HEK293 (cell line): ENCODE results near the gene LAMA4.
A peak's percentile ranks its signal among the peaks of the same experiment; 100 is the strongest.

Source experiments
- HOXC10 ChIP-seq: sonication (generic); formaldehyde crosslinking; IDR thresholded peaks from 2 replicates; pipeline ENCODE4 v1.8.1; 2023; ENCODE audit warnings: mild to moderate bottlenecking, missing genetic modification reagents
- KLF16 ChIP-seq: fragments of 450-650 bp; formaldehyde crosslinking; IDR thresholded peaks from 2 replicates; pipeline ENCODE4 v1.5.1; 2017; ENCODE audit warnings: missing biosample characterization, missing genetic modification characterization
- MEIS1 ChIP-seq: sonication (generic); formaldehyde crosslinking; IDR thresholded peaks from 2 replicates; pipeline ENCODE4 v1.8.1; 2022; ENCODE audit warnings: missing genetic modification reagents, mild to moderate bottlenecking, borderline replicate concordance
- SCRT2 ChIP-seq: fragments of 450-650 bp; formaldehyde crosslinking; IDR thresholded peaks from 2 replicates; pipeline ENCODE4 v1.5.1; 2016; ENCODE audit warnings: missing biosample characterization, missing genetic modification characterization
- SP7 ChIP-seq: fragments of 450-650 bp; formaldehyde crosslinking; IDR thresholded peaks from 2 replicates; pipeline ENCODE4 v1.5.1; 2016; ENCODE audit warnings: missing biosample characterization, missing genetic modification characterization
- TRIM28 ChIP-seq: IDR thresholded peaks from 2 replicates; pipeline ENCODE4 v1.6.1; 2011; ENCODE audit warnings: low read length, control low read depth, borderline replicate concordance
- ZBTB20 ChIP-seq: fragments of 450-650 bp; formaldehyde crosslinking; IDR thresholded peaks from 2 replicates; pipeline ENCODE4 v1.5.1; 2016; ENCODE audit warnings: missing biosample characterization, missing genetic modification characterization
- ZBTB48 ChIP-seq: fragments of 450-650 bp; formaldehyde crosslinking; IDR thresholded peaks from 2 replicates; pipeline ENCODE4 v1.5.1; 2016; ENCODE audit warnings: missing biosample characterization, missing genetic modification characterization
- ZEB2 ChIP-seq: fragments of 450-650 bp; formaldehyde crosslinking; IDR thresholded peaks from 2 replicates; pipeline ENCODE4 v1.5.1; 2016; ENCODE audit warnings: missing biosample characterization, missing genetic modification characterization
- ZFP3 ChIP-seq: fragments of 450-650 bp; formaldehyde crosslinking; IDR thresholded peaks from 2 replicates; pipeline ENCODE4 v1.5.1; 2016; ENCODE audit warnings: low read depth, missing biosample characterization, missing genetic modification characterization
- ZIC2 ChIP-seq: fragments of 450-650 bp; formaldehyde crosslinking; IDR thresholded peaks from 2 replicates; pipeline ENCODE4 v1.5.1; 2016; ENCODE audit warnings: missing biosample characterization, missing genetic modification characterization
- ZNF114 ChIP-seq: fragments of 450-650 bp; formaldehyde crosslinking; IDR thresholded peaks from 2 replicates; pipeline ENCODE4 v1.5.0; 2017; ENCODE audit warnings: missing biosample characterization, missing genetic modification characterization
- ZNF138 ChIP-seq: fragments of 450-650 bp; formaldehyde crosslinking; IDR thresholded peaks from 2 replicates; pipeline ENCODE4 v1.5.1; 2016; ENCODE audit warnings: missing biosample characterization, missing genetic modification characterization, borderline replicate concordance
- ZNF140 ChIP-seq: fragments of 450-650 bp; formaldehyde crosslinking; IDR thresholded peaks from 2 replicates; pipeline ENCODE4 v1.5.1; 2016; ENCODE audit warnings: missing biosample characterization, missing genetic modification characterization
- ZNF184 ChIP-seq: fragments of 450-650 bp; IDR thresholded peaks from 2 replicates; pipeline ENCODE4 v1.5.1; 2018; ENCODE audit warnings: missing biosample characterization, mild to moderate bottlenecking, missing genetic modification characterization
- ZNF23 ChIP-seq: fragments of 450-650 bp; formaldehyde crosslinking; IDR thresholded peaks from 2 replicates; pipeline ENCODE4 v1.5.1; 2016; ENCODE audit warnings: missing biosample characterization, missing genetic modification characterization, borderline replicate concordance
- ZNF24 ChIP-seq: fragments of 450-650 bp; formaldehyde crosslinking; IDR thresholded peaks from 2 replicates; pipeline ENCODE4 v1.5.1; 2016; ENCODE audit warnings: missing biosample characterization, missing genetic modification characterization
- ZNF324 ChIP-seq: fragments of 450-650 bp; formaldehyde crosslinking; IDR thresholded peaks from 2 replicates; pipeline ENCODE4 v1.5.1; 2016; ENCODE audit warnings: missing biosample characterization, missing genetic modification characterization
- ZNF341 ChIP-seq: fragments of 450-650 bp; formaldehyde crosslinking; IDR thresholded peaks from 2 replicates; pipeline ENCODE4; 2016; ENCODE audit warnings: low read depth, missing biosample characterization, missing genetic modification characterization
- ZNF394 ChIP-seq: fragments of 450-650 bp; formaldehyde crosslinking; IDR thresholded peaks from 2 replicates; pipeline ENCODE4 v1.5.1; 2016; ENCODE audit warnings: missing biosample characterization, missing genetic modification characterization, mild to moderate bottlenecking, moderate library complexity, borderline replicate concordance
- ZNF529 ChIP-seq: fragments of 450-650 bp; formaldehyde crosslinking; IDR thresholded peaks from 2 replicates; pipeline ENCODE4 v1.5.1; 2017; ENCODE audit warnings: missing genetic modification characterization, missing biosample characterization; ENCODE audit not compliant: insufficient replicate concordance
- ZNF585B ChIP-seq: fragments of 450-650 bp; formaldehyde crosslinking; IDR thresholded peaks from 2 replicates; pipeline ENCODE4 v1.5.1; 2016; ENCODE audit warnings: missing biosample characterization, missing genetic modification characterization
- ZNF624 ChIP-seq: fragments of 450-650 bp; formaldehyde crosslinking; IDR thresholded peaks from 2 replicates; pipeline ENCODE4 v1.5.1; 2017; ENCODE audit warnings: missing biosample characterization, missing genetic modification characterization
- ZNF629 ChIP-seq: fragments of 450-650 bp; formaldehyde crosslinking; IDR thresholded peaks from 2 replicates; pipeline ENCODE4 v1.5.1; 2017; ENCODE audit warnings: missing biosample characterization, missing genetic modification characterization
- ZNF830 ChIP-seq: fragments of 450-650 bp; IDR thresholded peaks from 2 replicates; pipeline ENCODE4 v1.5.0; 2018; ENCODE audit warnings: missing biosample characterization, missing genetic modification characterization, low read depth, mild to moderate bottlenecking, moderate library complexity
- ZNF843 ChIP-seq: fragments of 450-650 bp; formaldehyde crosslinking; IDR thresholded peaks from 2 replicates; pipeline ENCODE4 v1.5.1; 2016; ENCODE audit warnings: missing biosample characterization, missing genetic modification characterization
- ZSCAN23 ChIP-seq: fragments of 450-650 bp; formaldehyde crosslinking; IDR thresholded peaks from 2 replicates; pipeline ENCODE4 v1.5.1; 2016; ENCODE audit warnings: missing biosample characterization, missing genetic modification characterization
- ZSCAN30 ChIP-seq: fragments of 450-650 bp; IDR thresholded peaks from 2 replicates; pipeline ENCODE4 v1.5.1; 2018; ENCODE audit warnings: missing biosample characterization, mild to moderate bottlenecking, missing genetic modification characterization, moderate library complexity
- ZXDB ChIP-seq: fragments of 450-650 bp; formaldehyde crosslinking; IDR thresholded peaks from 2 replicates; pipeline ENCODE4 v1.5.1; 2016; ENCODE audit warnings: missing biosample characterization, missing genetic modification characterization
- TF ChIP-seq, protein P1 (sequence below): fragments of 450-650 bp; formaldehyde crosslinking; IDR thresholded peaks from 2 replicates; pipeline ENCODE4 v1.5.1; 2016; ENCODE audit warnings: missing biosample characterization, missing genetic modification characterization
- TF ChIP-seq, protein P2 (sequence below): fragments of 450-650 bp; formaldehyde crosslinking; IDR thresholded peaks from 2 replicates; pipeline ENCODE4 v1.5.1; 2016; ENCODE audit warnings: missing biosample characterization, missing genetic modification characterization
- TF ChIP-seq, protein P3 (sequence below): fragments of 450-650 bp; formaldehyde crosslinking; IDR thresholded peaks from 2 replicates; pipeline ENCODE4 v1.5.1; 2016; ENCODE audit warnings: missing biosample characterization, missing genetic modification characterization
- TF ChIP-seq, protein P4 (sequence below): fragments of 450-650 bp; IDR thresholded peaks from 2 replicates; pipeline ENCODE4 v1.5.1; 2018; ENCODE audit warnings: missing biosample characterization, mild to moderate bottlenecking, missing genetic modification characterization
- TF ChIP-seq, protein P5 (sequence below): fragments of 450-650 bp; formaldehyde crosslinking; IDR thresholded peaks from 2 replicates; pipeline ENCODE4 v1.5.1; 2016; ENCODE audit warnings: missing biosample characterization, missing genetic modification characterization

Gene LAMA4

DNA sequence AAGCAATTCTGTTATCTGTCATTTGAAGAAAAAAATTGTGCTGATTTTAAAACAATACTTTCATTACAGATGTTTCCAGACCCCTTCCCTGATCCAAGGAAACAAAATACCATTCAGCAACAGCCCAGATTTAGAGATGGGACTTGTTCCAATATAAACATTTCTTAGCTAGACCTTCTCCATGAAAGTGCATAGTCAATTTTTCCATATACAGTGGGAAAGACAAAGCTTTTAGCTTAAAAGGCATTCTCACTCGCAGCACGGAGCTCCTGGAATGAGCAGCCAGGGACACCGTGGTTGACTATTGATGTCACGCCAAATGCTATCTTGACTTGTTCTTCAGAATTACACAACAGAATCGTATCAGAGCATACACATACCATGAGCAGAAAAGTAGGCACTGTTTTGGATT is 21.5 kb downstream of the LAMA4 start (continued):
- no peak for TF ChIP-seq ZIC2 (tag by site-specific recombination)
- TF ChIP-seq ZEB2 (tag by site-specific recombination) = peak; percentile 75
- TF ChIP-seq ZNF624 (tag by site-specific recombination) = no peak
- TF ChIP-seq ZNF184 (tag by site-specific recombination) = no peak
- TF ChIP-seq ZXDB (tag by site-specific recombination) = peak; percentile 76
- no peak for TF ChIP-seq ZSCAN23 (tag by site-specific recombination)
- TF ChIP-seq ZNF138 (tag by site-specific recombination) = no peak
- peak; percentile 69; the same call in 1 of the 2 replicates for TF ChIP-seq ZNF843
- TF ChIP-seq ZNF629 (tag by site-specific recombination) = peak; percentile 83
- no peak for TF ChIP-seq ZNF529 (tag by site-specific recombination)
- peak; percentile 75 for TF ChIP-seq ZSCAN30 (tag by site-specific recombination)
- TF ChIP-seq ZNF341 (tag by site-specific recombination) = 0 out of 2 replicates have a peak, but pooled peaks have one; percentile 11
- TF ChIP-seq SP7 (tag by site-specific recombination) = peak; percentile 80
- no peak for TF ChIP-seq ZNF140 (tag by site-specific recombination)
- TF ChIP-seq SCRT2 (tag by site-specific recombination) = peak; percentile 18; the same call in 1 of the 2 replicates
- no peak for TF ChIP-seq KLF16
- TF ChIP-seq ZBTB48 (tag by site-specific recombination) = no peak; the same call in 1 of the 2 replicates
- TF ChIP-seq, protein P1, sequence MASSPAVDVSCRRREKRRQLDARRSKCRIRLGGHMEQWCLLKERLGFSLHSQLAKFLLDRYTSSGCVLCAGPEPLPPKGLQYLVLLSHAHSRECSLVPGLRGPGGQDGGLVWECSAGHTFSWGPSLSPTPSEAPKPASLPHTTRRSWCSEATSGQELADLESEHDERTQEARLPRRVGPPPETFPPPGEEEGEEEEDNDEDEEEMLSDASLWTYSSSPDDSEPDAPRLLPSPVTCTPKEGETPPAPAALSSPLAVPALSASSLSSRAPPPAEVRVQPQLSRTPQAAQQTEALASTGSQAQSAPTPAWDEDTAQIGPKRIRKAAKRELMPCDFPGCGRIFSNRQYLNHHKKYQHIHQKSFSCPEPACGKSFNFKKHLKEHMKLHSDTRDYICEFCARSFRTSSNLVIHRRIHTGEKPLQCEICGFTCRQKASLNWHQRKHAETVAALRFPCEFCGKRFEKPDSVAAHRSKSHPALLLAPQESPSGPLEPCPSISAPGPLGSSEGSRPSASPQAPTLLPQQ (tag by site-specific recombination) = no peak
- no peak for TF ChIP-seq MEIS1 (CRISPR knock-in tag)
- peak; percentile 97 for TF ChIP-seq TRIM28
- TF ChIP-seq ZNF324 (tag by site-specific recombination) = no peak; the same call in 1 of the 2 replicates
- 0 out of 2 replicates have a peak, but pooled peaks have one; percentile 64 for TF ChIP-seq ZBTB20
- TF ChIP-seq ZNF394 (tag by site-specific recombination) = peak; percentile 55
- no peak for TF ChIP-seq ZNF830 (tag by site-specific recombination)
- TF ChIP-seq, protein P2, sequence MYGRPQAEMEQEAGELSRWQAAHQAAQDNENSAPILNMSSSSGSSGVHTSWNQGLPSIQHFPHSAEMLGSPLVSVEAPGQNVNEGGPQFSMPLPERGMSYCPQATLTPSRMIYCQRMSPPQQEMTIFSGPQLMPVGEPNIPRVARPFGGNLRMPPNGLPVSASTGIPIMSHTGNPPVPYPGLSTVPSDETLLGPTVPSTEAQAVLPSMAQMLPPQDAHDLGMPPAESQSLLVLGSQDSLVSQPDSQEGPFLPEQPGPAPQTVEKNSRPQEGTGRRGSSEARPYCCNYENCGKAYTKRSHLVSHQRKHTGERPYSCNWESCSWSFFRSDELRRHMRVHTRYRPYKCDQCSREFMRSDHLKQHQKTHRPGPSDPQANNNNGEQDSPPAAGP (tag by site-specific recombination) = no peak
- no peak for TF ChIP-seq ZNF585B (tag by site-specific recombination)
- TF ChIP-seq, protein P3, sequence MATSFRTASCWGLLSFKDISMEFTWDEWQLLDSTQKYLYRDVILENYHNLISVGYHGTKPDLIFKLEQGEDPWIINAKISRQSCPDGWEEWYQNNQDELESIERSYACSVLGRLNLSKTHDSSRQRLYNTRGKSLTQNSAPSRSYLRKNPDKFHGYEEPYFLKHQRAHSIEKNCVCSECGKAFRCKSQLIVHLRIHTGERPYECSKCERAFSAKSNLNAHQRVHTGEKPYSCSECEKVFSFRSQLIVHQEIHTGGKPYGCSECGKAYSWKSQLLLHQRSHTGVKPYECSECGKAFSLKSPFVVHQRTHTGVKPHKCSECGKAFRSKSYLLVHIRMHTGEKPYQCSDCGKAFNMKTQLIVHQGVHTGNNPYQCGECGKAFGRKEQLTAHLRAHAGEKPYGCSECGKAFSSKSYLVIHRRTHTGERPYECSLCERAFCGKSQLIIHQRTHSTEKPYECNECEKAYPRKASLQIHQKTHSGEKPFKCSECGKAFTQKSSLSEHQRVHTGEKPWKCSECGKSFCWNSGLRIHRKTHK (tag by site-specific recombination) = no peak
- no peak for TF ChIP-seq ZNF114
- TF ChIP-seq ZNF24 (tag by site-specific recombination) = peak; percentile 38; the same call in 1 of the 2 replicates
- no peak for TF ChIP-seq ZFP3
- TF ChIP-seq HOXC10 (CRISPR knock-in tag) = no peak
- TF ChIP-seq, protein P4, sequence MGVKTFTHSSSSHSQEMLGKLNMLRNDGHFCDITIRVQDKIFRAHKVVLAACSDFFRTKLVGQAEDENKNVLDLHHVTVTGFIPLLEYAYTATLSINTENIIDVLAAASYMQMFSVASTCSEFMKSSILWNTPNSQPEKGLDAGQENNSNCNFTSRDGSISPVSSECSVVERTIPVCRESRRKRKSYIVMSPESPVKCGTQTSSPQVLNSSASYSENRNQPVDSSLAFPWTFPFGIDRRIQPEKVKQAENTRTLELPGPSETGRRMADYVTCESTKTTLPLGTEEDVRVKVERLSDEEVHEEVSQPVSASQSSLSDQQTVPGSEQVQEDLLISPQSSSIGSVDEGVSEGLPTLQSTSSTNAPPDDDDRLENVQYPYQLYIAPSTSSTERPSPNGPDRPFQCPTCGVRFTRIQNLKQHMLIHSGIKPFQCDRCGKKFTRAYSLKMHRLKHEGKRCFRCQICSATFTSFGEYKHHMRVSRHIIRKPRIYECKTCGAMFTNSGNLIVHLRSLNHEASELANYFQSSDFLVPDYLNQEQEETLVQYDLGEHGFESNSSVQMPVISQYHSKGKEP (tag by site-specific recombination) = peak; percentile 66; the same call in 1 of the 2 replicates
- no peak for TF ChIP-seq ZNF23
- TF ChIP-seq, protein P5, sequence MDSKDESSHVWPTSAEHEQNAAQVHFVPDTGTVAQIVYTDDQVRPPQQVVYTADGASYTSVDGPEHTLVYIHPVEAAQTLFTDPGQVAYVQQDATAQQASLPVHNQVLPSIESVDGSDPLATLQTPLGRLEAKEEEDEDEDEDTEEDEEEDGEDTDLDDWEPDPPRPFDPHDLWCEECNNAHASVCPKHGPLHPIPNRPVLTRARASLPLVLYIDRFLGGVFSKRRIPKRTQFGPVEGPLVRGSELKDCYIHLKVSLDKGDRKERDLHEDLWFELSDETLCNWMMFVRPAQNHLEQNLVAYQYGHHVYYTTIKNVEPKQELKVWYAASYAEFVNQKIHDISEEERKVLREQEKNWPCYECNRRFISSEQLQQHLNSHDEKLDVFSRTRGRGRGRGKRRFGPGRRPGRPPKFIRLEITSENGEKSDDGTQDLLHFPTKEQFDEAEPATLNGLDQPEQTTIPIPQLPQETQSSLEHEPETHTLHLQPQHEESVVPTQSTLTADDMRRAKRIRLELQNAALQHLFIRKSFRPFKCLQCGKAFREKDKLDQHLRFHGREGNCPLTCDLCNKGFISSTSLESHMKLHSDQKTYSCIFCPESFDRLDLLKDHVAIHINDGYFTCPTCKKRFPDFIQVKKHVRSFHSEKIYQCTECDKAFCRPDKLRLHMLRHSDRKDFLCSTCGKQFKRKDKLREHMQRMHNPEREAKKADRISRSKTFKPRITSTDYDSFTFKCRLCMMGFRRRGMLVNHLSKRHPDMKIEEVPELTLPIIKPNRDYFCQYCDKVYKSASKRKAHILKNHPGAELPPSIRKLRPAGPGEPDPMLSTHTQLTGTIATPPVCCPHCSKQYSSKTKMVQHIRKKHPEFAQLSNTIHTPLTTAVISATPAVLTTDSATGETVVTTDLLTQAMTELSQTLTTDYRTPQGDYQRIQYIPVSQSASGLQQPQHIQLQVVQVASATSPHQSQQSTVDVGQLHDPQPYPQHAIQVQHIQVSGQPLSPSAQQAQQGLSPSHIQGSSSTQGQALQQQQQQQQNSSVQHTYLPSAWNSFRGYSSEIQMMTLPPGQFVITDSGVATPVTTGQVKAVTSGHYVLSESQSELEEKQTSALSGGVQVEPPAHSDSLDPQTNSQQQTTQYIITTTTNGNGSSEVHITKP = peak; percentile 26; the same call in 1 of the 2 replicates
